HCEC 1CT (cell line): ENCODE measurements around the gene TMEM198.
A peak's percentile ranks its signal among the peaks of the same experiment; 100 is the strongest.

Experiments
- DNase-seq: peaks from one replicate; pipeline ENCODE4 v3.0.0-alpha.2; 2017

TMEM198 gene

DNA sequence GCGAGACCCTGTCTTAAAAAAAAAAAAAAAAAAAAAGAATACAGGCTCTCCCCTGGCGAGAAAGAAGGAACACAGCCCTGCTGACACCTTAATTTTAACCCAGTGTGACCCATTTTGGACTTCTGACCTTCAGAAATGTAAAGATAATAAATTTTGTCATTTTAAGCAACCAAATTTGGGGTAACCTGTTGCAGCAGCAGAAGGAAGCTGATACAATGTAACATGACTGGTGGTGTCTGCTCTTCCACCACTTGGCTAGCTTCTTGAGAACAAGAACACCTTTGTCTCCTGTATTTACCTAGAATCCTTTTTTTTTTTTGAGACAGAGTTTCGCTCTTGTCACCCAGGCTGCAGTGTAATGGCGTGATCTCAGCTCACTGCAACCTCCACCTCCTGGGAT lies 47.3 kb downstream of the TMEM198 start:
- DNase-seq = no peak

DNA sequence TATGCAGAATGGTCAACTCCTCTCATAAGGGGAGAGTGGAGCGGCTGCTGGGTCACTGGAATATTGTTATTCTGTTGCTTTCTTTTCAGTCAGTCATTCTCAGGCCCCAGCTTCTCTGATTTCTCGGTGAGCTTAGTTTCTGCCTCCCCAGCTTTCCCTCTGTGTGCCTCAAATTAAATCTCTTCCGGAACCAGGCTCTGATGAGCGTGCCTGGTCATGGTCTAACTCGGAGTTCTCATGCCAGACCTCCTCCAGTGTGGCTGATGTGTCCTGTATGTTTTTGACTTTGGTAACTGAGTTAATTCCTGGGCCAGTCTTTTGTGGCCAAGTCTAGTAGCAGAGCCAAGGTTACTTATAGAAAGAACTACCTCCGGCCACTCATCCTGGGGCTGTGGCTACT lies 48.9 kb downstream of the TMEM198 start:
- no peak for DNase-seq

- DNase-seq = no peak
These were observed 49.3 kb downstream of the TMEM198 start for GRCh38 chr2:219593154-219593553.

- DNase-seq = no peak
These were observed 51.4 kb downstream of the TMEM198 start for GRCh38 chr2:219595256-219595655.

- no peak for DNase-seq
These were observed 53.2 kb downstream of the TMEM198 start for GRCh38 chr2:219596954-219597551.

GRCh38 chr2:219597552-219598307 lies 53.9 kb downstream of the TMEM198 start, which contains the start of gene STK11IP:
Gene STK11IP, plus strand, starts transcription at chr2:219597857. Its CDS starts 263 bp downstream, at chr2:219598120.
- peak; percentile 97 for DNase-seq

- DNase-seq = no peak
These were observed 54.7 kb downstream of the TMEM198 start for GRCh38 chr2:219598308-219599078.
